NCI-H2227 treated with DMSO at 0.1 percent for 48 hours (cell line): ENCODE results near the gene TREML1.
"Not testable (repeated sequence)": the region's sequence is repeated elsewhere in the genome, so short reads cannot be mapped to it uniquely, and the experiment has no call there.

ENCODE experiments used
- DNase-seq: peaks from one replicate; lab custom pipeline; 2025; lab: John Stamatoyannopoulos, UW

Gene TREML1

DNA sequence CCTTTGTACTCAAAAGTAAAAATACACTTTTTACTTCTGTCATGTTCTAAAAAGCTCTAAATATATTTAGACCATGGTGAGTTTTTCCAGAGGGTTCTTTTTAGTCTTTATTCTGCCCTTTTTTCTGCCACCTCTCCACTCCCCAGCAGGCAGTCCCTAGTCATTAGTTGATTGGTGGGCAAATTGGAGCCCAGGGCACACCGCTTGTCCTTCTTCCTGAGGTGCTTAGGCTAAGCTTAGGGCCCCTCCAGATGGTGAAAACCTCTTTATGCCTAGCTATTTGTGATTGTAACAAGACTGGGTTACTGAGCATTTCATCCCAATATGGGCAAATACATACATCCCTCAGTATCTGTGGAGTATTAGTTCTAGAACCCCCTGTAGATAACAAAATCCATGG is 6.2 kb downstream of the TREML1 start:
- DNase-seq, result no peak

DNA sequence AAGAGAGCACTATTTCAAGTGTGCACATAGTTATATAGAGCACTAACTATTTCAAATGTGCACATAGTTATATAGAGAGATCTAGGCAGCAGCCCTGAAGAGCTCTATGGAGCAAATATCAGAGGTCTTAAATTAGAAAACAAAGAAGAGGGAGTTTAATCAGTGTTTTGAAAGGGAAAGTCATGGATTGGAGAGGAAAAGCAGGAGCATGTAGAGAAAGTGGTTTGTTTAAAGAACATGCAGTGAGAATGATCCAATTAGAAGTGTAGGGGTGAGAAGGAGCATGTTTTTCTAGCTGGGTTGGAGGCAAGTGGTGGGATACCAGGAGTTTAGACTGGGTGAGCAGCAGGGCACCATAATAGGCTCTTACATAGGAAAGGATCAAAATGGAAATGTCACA is 17.2 kb downstream of the TREML1 start:
- DNase-seq, result no peak

DNA sequence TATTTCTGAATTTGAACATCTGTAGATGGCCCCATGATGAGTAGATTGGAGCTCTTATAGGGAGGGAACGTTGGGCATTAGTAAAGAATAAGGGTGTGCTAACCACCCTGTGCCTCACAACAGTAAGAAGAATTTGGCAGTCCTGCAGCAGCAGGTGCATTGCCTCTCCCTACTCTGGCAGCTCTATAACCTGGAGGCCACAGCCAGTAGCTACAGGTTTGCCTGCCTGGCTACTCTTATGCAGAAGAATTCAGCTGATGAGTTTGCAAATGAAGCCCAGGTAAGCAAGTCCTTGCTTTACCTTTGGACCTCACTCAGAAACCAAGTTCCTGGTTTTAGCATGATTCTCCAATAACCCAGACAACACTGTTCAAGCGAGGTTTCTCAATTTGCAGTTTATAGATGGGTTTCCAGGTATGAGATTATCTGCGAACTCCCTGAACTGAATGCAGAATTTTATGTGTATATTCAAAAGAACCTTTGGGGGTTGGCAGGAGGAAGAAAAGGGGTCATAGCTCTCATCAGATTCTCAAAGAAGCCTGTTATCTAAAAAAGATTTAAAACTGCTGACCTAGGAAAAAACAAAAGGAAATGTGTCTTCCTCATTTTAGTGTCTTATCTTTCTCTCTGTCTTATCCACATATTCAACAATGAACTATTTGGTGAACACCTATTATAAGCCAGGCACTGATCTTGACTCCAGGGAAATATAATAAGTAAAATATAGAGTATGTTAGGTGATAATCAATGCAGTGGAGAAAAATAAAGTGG is 18.9 kb downstream of the TREML1 start:
- no peak for DNase-seq

DNA sequence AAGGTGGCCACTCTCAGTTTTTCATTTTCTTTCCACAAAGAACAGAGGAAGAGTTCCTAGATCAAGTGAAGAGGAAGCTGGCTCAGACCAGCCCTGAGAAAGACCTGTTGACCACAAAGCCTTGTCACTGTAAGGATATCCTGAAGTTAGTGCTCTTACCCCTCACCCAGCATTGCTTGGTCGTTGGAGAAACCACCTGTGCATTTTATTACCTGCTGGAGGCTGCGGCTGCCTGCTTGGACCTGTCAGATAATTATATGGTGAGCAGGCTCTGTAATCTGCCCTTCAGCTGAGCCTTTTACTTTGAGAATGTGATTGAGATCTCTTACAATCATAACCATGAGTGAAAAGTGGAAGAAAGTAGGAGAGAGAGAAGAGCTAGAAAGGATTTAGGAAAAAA is 21.9 kb downstream of the TREML1 start:
- peak; percentile 7 for DNase-seq

DNA sequence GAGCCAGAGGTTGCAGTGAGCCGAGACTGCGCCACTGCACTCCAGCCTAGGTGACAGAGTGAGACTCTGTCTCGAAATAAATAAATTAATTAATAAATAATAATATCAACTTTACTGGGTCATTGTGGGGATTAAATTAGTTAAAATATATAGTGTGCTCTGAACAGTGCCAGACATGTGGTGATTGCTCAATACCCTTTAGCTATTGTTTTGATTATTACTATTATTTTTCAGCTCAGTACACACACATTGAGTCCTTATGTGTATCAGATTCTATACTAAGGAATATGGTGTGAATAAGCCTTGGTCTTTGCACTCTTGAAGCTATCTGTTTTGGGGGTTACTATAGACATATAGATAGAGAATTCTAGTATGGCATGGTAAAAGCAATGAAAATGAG is 28.9 kb downstream of the TREML1 start:
- no peak for DNase-seq

DNA sequence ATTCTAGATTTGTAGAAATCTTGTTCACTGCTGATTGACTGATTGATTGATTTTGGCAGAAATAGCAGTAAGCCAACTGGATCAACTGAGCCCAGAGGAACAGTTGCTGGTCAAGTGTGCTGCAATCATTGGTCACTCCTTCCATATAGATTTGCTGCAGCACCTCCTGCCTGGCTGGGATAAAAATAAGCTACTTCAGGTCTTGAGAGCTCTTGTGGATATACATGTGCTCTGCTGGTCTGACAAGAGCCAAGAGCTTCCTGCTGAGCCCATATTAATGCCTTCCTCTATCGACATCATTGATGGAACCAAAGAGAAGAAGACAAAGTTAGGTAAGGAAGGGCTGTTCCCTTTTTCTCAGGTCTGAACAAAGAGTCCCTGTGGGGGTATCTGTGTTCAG is 31.2 kb downstream of the TREML1 start:
- no peak for DNase-seq

DNA sequence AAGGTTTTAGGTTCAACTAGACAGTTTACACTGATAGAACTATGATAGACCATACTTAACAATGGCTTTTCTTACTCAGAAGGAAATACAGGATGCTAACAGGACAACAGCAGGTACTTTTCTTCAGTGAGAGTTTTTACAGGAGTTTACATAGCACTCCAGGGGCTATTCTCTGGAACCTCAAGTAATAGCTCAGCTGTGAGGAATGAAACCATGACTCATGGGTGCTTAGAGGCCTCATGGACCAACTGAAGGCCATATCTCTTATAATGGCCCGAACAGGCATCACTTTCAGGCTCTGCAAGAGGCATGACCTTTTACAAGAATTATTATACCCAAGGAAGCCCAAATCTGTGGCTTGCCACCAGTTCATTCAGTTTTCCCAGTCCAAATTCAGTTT is 31.8 kb downstream of the TREML1 start:
- no peak for DNase-seq

DNA sequence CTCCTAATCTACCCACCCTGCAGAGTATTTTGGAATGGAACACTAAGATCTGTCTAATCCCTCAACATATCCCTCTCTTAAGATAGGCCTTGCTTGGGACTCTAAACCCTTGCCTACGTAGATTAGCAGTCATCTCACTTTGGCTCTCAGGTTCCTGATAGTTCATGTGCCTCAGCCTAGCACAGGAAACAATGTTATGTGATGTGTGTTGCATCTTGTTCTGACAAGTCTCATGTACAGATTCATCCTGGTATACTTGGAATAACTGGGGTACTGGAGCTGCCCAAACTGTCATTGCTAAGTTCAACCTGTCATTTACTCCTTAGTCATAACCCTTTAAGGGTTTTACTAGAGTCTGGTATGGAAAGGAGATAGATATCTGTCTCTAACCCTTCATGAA is 34.1 kb downstream of the TREML1 start:
- no peak for DNase-seq

DNA sequence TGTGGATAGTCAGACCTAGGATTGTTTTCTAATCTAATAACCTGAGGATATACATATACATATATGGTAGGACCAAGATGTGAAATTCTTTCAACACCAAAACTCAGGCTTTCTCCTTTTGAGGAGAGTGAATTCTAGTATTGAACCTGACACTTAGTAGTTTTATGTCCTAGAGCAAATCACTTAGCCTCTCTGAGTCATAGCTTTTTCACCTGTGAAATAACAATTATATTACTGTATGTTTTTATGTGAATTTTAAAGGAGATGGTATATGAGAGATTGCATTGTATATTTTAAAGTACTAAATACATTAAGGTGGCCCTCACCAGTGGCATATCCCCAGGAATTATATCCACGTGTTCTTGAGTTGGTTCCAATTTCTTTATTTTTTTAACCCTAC is 34.6 kb downstream of the TREML1 start:
- no peak for DNase-seq

DNA sequence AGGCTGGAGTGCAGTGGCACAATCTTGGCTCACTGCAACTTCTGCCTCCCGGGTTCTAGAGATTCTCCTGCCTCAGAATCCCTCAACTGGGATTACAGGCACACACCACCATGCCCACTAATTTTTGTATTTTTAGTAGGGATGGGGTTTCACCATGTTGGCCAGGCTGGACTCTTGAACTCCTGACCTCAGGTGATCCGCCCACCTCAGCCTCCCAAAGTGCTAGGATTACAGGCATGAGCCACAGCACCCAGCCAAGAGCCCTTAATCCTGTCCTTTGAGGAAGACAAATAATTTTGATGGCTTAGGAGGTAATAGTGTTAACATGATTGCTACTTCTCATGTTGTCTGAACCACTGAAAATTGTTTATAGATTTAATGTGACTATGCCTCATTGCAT is 39.1 kb downstream of the TREML1 start:
- not testable (repeated sequence) for DNase-seq

DNA sequence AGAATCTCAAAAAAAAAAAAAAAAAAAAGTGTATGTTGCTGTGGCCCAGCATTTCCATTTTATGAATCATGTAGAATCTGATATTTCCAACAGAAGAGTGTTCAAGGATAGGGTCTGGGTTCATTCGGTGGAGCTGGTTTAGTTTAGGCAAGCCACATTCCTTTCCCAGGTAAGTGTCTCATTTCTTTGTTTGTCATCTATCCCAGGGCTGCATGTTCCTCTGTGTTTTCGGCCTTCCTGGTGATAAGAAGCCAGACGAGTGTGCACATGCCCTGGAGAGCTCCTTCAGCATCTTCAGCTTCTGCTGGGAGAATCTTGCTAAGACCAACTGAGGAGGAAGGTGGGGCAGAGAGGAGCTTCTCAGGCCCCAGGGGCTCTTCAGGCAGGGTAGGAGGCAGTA is 43.1 kb downstream of the TREML1 start:
- no peak for DNase-seq

DNA sequence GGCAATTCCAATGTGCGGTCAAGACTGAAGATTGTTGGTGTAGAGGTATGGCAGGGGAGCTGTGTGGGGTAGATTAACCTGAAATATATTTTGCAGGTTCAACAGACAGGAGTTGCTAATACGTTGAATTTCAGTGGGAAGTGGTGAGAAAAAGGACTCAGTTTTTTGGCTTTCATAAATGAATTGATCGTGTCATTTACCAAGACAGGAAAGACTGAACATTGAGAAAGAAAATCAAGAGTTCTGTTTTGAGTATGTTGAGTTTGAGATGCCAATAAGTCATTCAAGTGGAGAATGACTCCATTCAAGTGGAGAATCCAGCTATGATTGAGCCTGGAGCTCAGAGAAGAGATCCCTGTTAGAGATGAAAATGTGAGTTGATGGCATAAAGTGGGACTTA is 50.3 kb downstream of the TREML1 start:
- no peak for DNase-seq

DNA sequence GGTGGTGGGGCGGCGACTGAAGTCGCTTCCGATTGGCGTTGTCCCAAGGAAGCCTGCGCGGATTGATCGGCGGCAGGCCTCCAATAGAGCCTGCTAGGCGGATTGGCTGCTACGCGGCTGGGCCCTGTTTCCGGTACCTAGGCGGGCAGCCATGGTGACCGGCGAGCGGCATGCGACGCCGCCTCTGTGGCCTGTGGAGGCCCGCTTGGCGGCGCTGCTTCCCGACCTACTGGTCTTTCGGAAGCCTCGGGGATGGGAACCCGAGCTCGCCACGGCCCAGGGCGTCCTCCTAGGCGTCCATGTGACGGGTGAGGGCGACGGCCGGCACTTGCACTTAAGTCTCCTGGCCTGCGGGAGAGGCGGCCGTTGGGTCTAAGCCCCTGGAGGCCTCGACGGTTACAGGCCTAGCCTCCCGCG is 53.3 kb downstream of the TREML1 start:
- no peak for DNase-seq
